ENCODE data around the gene DPEP3.
"Not testable (repeated sequence)": the region's sequence is repeated elsewhere in the genome, so short reads cannot be mapped to it uniquely, and the experiment has no call there.

DPEP3 gene

GRCh38 chr16:67979955-67980678 is at the start of gene DPEP3:
TSS of gene DPEP3 (minus strand) at chr16:67980499. CDS start at chr16:67980380, 119 bp downstream.
- no peak for DNase-seq

GRCh38 chr16:68028996-68029395 is 48.7 kb upstream of the DPEP3 start:
- no peak for DNase-seq

GRCh38 chr16:68022728-68023537 is 42.6 kb upstream of the DPEP3 start, which contains the start of the genes DDX28 and DUS2:
TSS of gene DDX28 (minus strand) at chr16:68023232. CDS start at chr16:68023202, 30 bp downstream.
TSS of gene DUS2 (plus strand) at chr16:68023284. CDS start at chr16:68038024, 14,740 bp downstream.
- peak; percentile 68 to 77 for DNase-seq

- DNase-seq, result no peak
Measured at GRCh38 chr16:68022278-68022727, 42.0 kb upstream of the DPEP3 start.

GRCh38 chr16:68021490-68021889 is 41.2 kb upstream of the DPEP3 start:
- no peak for DNase-seq

- no peak for DNase-seq
Measured at GRCh38 chr16:68019167-68019680, 38.9 kb upstream of the DPEP3 start.

GRCh38 chr16:68015681-68016080 is 35.4 kb upstream of the DPEP3 start, which contains the start of gene DPEP2NB:
TSS of gene DPEP2NB (minus strand) at chr16:68015911. CDS start at chr16:68015770, 141 bp downstream.
- no peak for DNase-seq

GRCh38 chr16:68013440-68013839 is 33.1 kb upstream of the DPEP3 start:
- no peak for DNase-seq

GRCh38 chr16:68009872-68010271 is 29.6 kb upstream of the DPEP3 start:
- not testable (repeated sequence) for DNase-seq

- no peak for DNase-seq
Measured at GRCh38 chr16:68009157-68009735, 28.9 kb upstream of the DPEP3 start.

GRCh38 chr16:68005786-68006286 is 25.5 kb upstream of the DPEP3 start:
- no peak for DNase-seq

- DNase-seq, result no peak
Measured at GRCh38 chr16:68005211-68005610, 24.9 kb upstream of the DPEP3 start.

GRCh38 chr16:68003031-68003430 is 22.7 kb upstream of the DPEP3 start:
- no peak for DNase-seq

GRCh38 chr16:68000450-68000849 is 20.2 kb upstream of the DPEP3 start:
- no peak for DNase-seq

GRCh38 chr16:67999985-68000384 is 19.7 kb upstream of the DPEP3 start:
- no peak for DNase-seq

GRCh38 chr16:67998779-67999688 is 18.7 kb upstream of the DPEP3 start, which contains the start of gene DPEP2:
TSS of gene DPEP2 (minus strand) at chr16:67999484. CDS start at chr16:67993212, 6,272 bp downstream.
- DNase-seq, result not testable (repeated sequence)

- DNase-seq, result not testable (repeated sequence)
Measured at GRCh38 chr16:67998231-67998778, 18.0 kb upstream of the DPEP3 start.

GRCh38 chr16:67996666-67997065 is 16.4 kb upstream of the DPEP3 start:
- DNase-seq, result no peak

GRCh38 chr16:67995423-67995822 is 15.1 kb upstream of the DPEP3 start:
- no peak for DNase-seq

- DNase-seq, result not testable (repeated sequence)
Measured at GRCh38 chr16:67994040-67994408, 13.7 kb upstream of the DPEP3 start.

All from SW 1271 (cell line).